ENCODE results near the gene SNHG17. TPM values are rescaled to one million over a fixed set of nuclear protein-coding genes. Genes with fewer than 3 reads are reported as not detected.
"Not testable (repeated sequence)": the region's sequence is repeated elsewhere in the genome, so short reads cannot be mapped to it uniquely, and the experiment has no call there.

SNHG17 gene
- total and polyA plus RNA-seq, 8 donors, result 12.8 to 38.7 (median 17.0) TPM

DNA sequence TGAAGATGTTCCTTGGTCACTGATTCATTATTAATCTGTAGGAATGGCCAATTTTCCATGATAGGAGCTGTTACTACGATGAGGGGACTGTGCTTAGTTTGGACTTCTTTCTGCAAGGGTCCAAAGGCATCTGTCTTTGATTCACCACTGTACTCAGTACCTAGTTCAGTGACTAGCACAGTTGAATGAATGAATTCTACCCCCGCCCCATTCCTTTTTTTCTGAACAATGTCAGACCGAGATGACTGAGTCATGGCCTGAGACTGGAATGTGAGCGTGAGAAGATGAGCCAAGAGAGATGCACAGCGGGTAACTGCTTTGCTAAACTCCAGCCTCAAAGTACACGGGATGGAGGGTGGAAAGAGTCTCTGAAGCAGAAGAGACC is 419 bp upstream of the SNHG17 start:
- H3K4me1 ChIP-seq, result no peaks in the 10 kb centered on the region
- H3K27me3 ChIP-seq, result no peaks in the 10 kb centered on the region
- intact Hi-C loops (cut with DNase I), result no loop called here
- H3K9me3 ChIP-seq, result no peaks in the 10 kb centered on the region
- 55% methylated on average over 6 of the region's 6 CpGs for WGBS, 2 donors
- H3K4me3 ChIP-seq, result peak overlapping the region in 1 of 4 donors; percentile 63
- ATAC-seq, result no peak
- TF ChIP-seq, protein P1, sequence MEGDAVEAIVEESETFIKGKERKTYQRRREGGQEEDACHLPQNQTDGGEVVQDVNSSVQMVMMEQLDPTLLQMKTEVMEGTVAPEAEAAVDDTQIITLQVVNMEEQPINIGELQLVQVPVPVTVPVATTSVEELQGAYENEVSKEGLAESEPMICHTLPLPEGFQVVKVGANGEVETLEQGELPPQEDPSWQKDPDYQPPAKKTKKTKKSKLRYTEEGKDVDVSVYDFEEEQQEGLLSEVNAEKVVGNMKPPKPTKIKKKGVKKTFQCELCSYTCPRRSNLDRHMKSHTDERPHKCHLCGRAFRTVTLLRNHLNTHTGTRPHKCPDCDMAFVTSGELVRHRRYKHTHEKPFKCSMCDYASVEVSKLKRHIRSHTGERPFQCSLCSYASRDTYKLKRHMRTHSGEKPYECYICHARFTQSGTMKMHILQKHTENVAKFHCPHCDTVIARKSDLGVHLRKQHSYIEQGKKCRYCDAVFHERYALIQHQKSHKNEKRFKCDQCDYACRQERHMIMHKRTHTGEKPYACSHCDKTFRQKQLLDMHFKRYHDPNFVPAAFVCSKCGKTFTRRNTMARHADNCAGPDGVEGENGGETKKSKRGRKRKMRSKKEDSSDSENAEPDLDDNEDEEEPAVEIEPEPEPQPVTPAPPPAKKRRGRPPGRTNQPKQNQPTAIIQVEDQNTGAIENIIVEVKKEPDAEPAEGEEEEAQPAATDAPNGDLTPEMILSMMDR (IDR thresholded peaks at IDR 0.05), result peak in 1 of 4 donors; percentile 1
- no peak for DNase-seq
- peaks cover 0 to 21% (median 21%) of the 10 kb centered on the region in 3 donors for H3K36me3 ChIP-seq
- FAIRE-seq, result no peak
- H3K27ac ChIP-seq, result no peak overlapping the region

DNA sequence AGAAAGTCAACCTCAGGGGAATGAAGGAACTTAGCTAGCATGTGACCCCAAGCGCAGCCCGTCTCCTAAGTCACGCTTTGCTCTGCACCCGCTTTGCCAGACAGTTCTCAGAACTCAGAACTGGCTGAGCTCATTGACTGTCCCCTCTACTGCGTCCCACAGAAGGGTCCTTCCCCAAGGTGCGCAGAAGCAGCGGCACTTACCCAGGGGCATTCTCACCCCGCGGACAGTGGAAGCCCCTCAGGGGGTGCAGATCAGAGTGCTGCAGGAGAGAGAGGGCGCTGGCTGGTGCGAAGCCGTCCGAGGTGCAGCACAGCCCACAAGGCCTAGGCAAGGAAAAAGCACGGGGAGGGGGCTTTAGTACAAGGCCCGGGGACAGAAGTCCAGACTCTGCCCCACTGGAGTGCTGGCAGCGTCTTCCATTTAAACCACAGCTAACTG is 807 bp downstream of the SNHG17 start:
- TF ChIP-seq, protein P1 (IDR thresholded peaks at IDR 0.05), result no peak
- FAIRE-seq (no peak), DNase-seq (peak in 3 of 6 donors; percentile 13 to 58 (median 30)), ATAC-seq (peak; percentile 36 to 61 (median 48))
- intact Hi-C loops (cut with DNase I), result no loop called here
- Histone ChIP-seq H3K9me3 (no peaks in the 10 kb centered on the region), H3K27ac (peak overlapping the region; percentile 43 to 66 (median 62)), H3K4me3 (peak overlapping the region; percentile 63 to 90 (median 68)), H3K36me3 (peaks cover 9 to 33% (median 31%) of the 10 kb centered on the region in 3 donors), H3K27me3 (no peaks in the 10 kb centered on the region), H3K4me1 (no peaks in the 10 kb centered on the region)
- 8 to 10% methylated on average over 16 of the region's 16 CpGs for WGBS, 2 donors

DNA sequence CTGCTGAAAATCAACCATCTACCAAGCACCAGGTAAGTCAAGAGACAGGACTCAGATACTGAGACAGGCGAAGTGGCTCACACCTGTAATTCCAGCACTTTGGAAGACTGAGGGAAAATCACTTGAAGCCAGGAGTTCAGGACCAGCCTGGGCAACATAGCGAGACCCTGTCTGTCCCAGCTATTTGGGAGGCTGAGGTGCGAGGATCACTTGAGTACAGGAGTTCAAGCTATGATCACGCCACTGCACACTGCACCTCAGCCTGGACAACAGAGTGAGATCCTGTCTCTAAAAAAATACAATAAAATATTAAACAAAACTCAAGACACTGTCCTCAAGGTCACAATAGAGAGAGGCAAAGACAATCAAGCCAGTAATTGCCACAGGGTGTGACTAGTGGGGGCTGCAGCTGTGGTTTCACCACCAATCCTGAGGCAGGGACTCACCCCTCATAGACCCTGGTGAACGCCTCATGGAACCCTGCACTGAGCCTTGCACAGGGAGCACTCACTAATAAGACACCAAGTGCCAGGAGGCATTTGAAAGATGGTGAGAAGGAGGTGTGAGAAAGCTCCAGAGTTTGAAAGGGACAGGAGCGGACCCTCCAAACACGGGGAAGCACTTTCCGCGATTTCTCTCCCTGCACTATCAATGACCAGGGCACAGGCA is 1.7 kb downstream of the SNHG17 start:
- Histone ChIP-seq H3K27ac (no peak overlapping the region), H3K36me3 (peaks cover 10 to 42% (median 40%) of the 10 kb centered on the region in 3 donors)
- DNase-seq, result no peak

GRCh38 chr20:38432870-38433269 is 2.3 kb downstream of the SNHG17 start:
- WGBS, 2 donors, result 93 to 95% methylated on average over 5 of the region's 5 CpGs
- ATAC-seq; H3K4me1 ChIP-seq; H3K27ac ChIP-seq; H3K4me3 ChIP-seq; intact Hi-C loops (cut with DNase I); FAIRE-seq; H3K27me3 ChIP-seq; H3K9me3 ChIP-seq; DNase-seq: not testable (repeated sequence)
- H3K36me3 ChIP-seq, result peaks cover 16 to 48% (median 46%) of the 10 kb centered on the region in 3 donors

More for the DNA sequence above, 1.7 kb downstream of the SNHG17 start:
- Histone ChIP-seq H3K4me1 (no peaks in the 10 kb centered on the region), H3K9me3 (no peaks in the 10 kb centered on the region), H3K27me3 (no peaks in the 10 kb centered on the region), H3K4me3 (peak overlapping the region in 3 of 4 donors; percentile 63 to 68 (median 67))
- ATAC-seq (no peak), FAIRE-seq (no peak)
- TF ChIP-seq, protein P1 (IDR thresholded peaks at IDR 0.05), result no peak
- WGBS, 2 donors, result 92 to 94% methylated on average over 9 of the region's 9 CpGs
- intact Hi-C loops (cut with DNase I), result no loop called here

DNA sequence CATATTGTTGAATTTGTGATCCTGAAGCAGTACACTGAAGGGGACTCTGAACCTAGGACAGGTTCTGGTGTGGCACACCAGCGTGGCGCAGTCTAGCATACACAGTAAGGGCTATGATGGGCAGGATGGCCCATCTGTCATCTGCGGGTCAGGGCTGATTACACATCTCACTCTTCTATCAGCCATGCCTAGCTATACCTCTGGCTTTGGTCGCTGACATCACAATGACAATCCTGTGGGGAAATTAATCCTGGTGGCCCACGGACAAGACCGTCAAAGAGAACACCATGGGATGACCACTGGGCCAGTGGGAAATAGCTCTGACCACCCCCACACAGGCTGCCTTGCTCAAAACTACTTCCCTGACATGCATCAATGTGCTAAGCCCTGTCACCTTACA is 2.8 kb downstream of the SNHG17 start:
- H3K4me1 ChIP-seq, result no peaks in the 10 kb centered on the region
- no peaks in the 10 kb centered on the region for H3K27me3 ChIP-seq
- ATAC-seq (no peak), FAIRE-seq (no peak), DNase-seq (no peak)
- no peak overlapping the region for H3K4me3 ChIP-seq
- no peak overlapping the region for H3K27ac ChIP-seq
- TF ChIP-seq, protein P1 (IDR thresholded peaks at IDR 0.05), result no peak
- WGBS, 2 donors, result 97 to 98% methylated on average over 6 of the region's 6 CpGs
- H3K36me3 ChIP-seq, result peaks cover 19 to 53% (median 50%) of the 10 kb centered on the region in 3 donors
- intact Hi-C loops (cut with DNase I), result no loop called here
- H3K9me3 ChIP-seq, result no peaks in the 10 kb centered on the region

All from pancreas (tissue), 10 donors.